HEK293 (cell line): ENCODE results near the gene ERBB2.
A peak's percentile ranks its signal among the peaks of the same experiment; 100 is the strongest.

Experiments
- EGR2 ChIP-seq: fragments of 450-650 bp; formaldehyde crosslinking; IDR thresholded peaks from 2 replicates; pipeline ENCODE4 v1.5.1; 2016; ENCODE audit warnings: low read depth, missing biosample characterization, missing genetic modification characterization
- FEZF1 ChIP-seq: fragments of 450-650 bp; formaldehyde crosslinking; IDR thresholded peaks from 2 replicates; pipeline ENCODE4 v1.5.1; 2016; ENCODE audit warnings: missing biosample characterization, missing genetic modification characterization
- KLF16 ChIP-seq: fragments of 450-650 bp; formaldehyde crosslinking; IDR thresholded peaks from 2 replicates; pipeline ENCODE4 v1.5.1; 2017; ENCODE audit warnings: missing biosample characterization, missing genetic modification characterization
- KLF17 ChIP-seq: fragments of 450-650 bp; formaldehyde crosslinking; IDR thresholded peaks from 2 replicates; pipeline ENCODE4 v1.5.1; 2016; ENCODE audit warnings: missing biosample characterization, missing genetic modification characterization
- PRDM10 ChIP-seq: fragments of 450-650 bp; formaldehyde crosslinking; IDR thresholded peaks from 2 replicates; pipeline ENCODE4 v1.5.1; 2016; ENCODE audit warnings: missing biosample characterization, missing genetic modification characterization
- SP2 ChIP-seq: fragments of 450-650 bp; formaldehyde crosslinking; IDR thresholded peaks from 2 replicates; pipeline ENCODE4 v1.5.1; 2016; ENCODE audit warnings: missing biosample characterization, missing genetic modification characterization
- SP3 ChIP-seq: fragments of 450-650 bp; formaldehyde crosslinking; IDR thresholded peaks from 2 replicates; pipeline ENCODE4 v1.5.1; 2016; ENCODE audit warnings: missing biosample characterization, missing genetic modification characterization
- TCF7L2 ChIP-seq: IDR thresholded peaks from 2 replicates; pipeline ENCODE4 v1.6.1; 2011; ENCODE audit warnings: low read depth, mild to moderate bottlenecking, inconsistent platforms, low read length, moderate library complexity, borderline replicate concordance
- ZBTB17 ChIP-seq: fragments of 450-650 bp; formaldehyde crosslinking; IDR thresholded peaks from 2 replicates; pipeline ENCODE4 v1.5.1; 2016; ENCODE audit warnings: missing biosample characterization, missing genetic modification characterization
- ZBTB20 ChIP-seq: fragments of 450-650 bp; formaldehyde crosslinking; IDR thresholded peaks from 2 replicates; pipeline ENCODE4 v1.5.1; 2016; ENCODE audit warnings: missing biosample characterization, missing genetic modification characterization
- ZBTB49 ChIP-seq: fragments of 450-650 bp; formaldehyde crosslinking; IDR thresholded peaks from 2 replicates; pipeline ENCODE4 v1.5.1; 2016; ENCODE audit warnings: missing biosample characterization, missing genetic modification characterization, low read depth
- ZFP41 ChIP-seq: fragments of 450-650 bp; formaldehyde crosslinking; IDR thresholded peaks from 2 replicates; pipeline ENCODE4 v1.5.1; 2016; ENCODE audit warnings: missing biosample characterization, missing genetic modification characterization, borderline replicate concordance
- ZIC2 ChIP-seq: fragments of 450-650 bp; formaldehyde crosslinking; IDR thresholded peaks from 2 replicates; pipeline ENCODE4 v1.5.1; 2016; ENCODE audit warnings: missing biosample characterization, missing genetic modification characterization
- ZNF16 ChIP-seq: fragments of 450-650 bp; formaldehyde crosslinking; IDR thresholded peaks from 2 replicates; pipeline ENCODE4 v1.5.1; 2016; ENCODE audit warnings: low read depth, missing biosample characterization, missing genetic modification characterization
- ZNF184 ChIP-seq: fragments of 450-650 bp; IDR thresholded peaks from 2 replicates; pipeline ENCODE4 v1.5.1; 2018; ENCODE audit warnings: missing biosample characterization, mild to moderate bottlenecking, missing genetic modification characterization
- ZNF248 ChIP-seq: fragments of 450-650 bp; formaldehyde crosslinking; IDR thresholded peaks from 2 replicates; pipeline ENCODE4 v1.5.1; 2017; ENCODE audit warnings: missing biosample characterization, missing genetic modification characterization
- ZNF280D ChIP-seq: fragments of 450-650 bp; formaldehyde crosslinking; IDR thresholded peaks from 2 replicates; pipeline ENCODE4 v1.5.1; 2016; ENCODE audit warnings: missing biosample characterization, missing genetic modification characterization
- ZNF366 ChIP-seq: fragments of 450-650 bp; formaldehyde crosslinking; conservative IDR thresholded peaks from 2 replicates; pipeline ENCODE4 v1.5.1; 2016; ENCODE audit warnings: missing biosample characterization, missing genetic modification characterization
- ZNF398 ChIP-seq: fragments of 450-650 bp; formaldehyde crosslinking; IDR thresholded peaks from 2 replicates; pipeline ENCODE4 v1.5.1; 2017; ENCODE audit warnings: missing biosample characterization, missing genetic modification characterization
- ZNF404 ChIP-seq: fragments of 450-650 bp; formaldehyde crosslinking; IDR thresholded peaks from 2 replicates; pipeline ENCODE4 v1.5.1; 2017; ENCODE audit warnings: missing biosample characterization, missing genetic modification characterization
- ZNF560 ChIP-seq: fragments of 450-650 bp; formaldehyde crosslinking; IDR thresholded peaks from 2 replicates; pipeline ENCODE4 v1.5.1; 2017; ENCODE audit warnings: missing biosample characterization, missing genetic modification characterization, borderline replicate concordance
- ZNF624 ChIP-seq: fragments of 450-650 bp; formaldehyde crosslinking; IDR thresholded peaks from 2 replicates; pipeline ENCODE4 v1.5.1; 2017; ENCODE audit warnings: missing biosample characterization, missing genetic modification characterization
- ZNF626 ChIP-seq: fragments of 450-650 bp; sonication (Bioruptor Pico); formaldehyde crosslinking; IDR thresholded peaks from 2 replicates; pipeline ENCODE4 v1.5.1; 2018; ENCODE audit warnings: missing biosample characterization, missing genetic modification characterization, inconsistent platforms
- ZNF639 ChIP-seq: fragments of 450-650 bp; formaldehyde crosslinking; IDR thresholded peaks from 2 replicates; pipeline ENCODE4 v1.5.1; 2016; ENCODE audit warnings: missing biosample characterization, missing genetic modification characterization
- ZNF707 ChIP-seq: fragments of 450-650 bp; formaldehyde crosslinking; IDR thresholded peaks from 2 replicates; pipeline ENCODE4 v1.5.1; 2016; ENCODE audit warnings: missing biosample characterization, missing genetic modification characterization
- ZNF747 ChIP-seq: fragments of 450-650 bp; formaldehyde crosslinking; IDR thresholded peaks from 2 replicates; pipeline ENCODE4 v1.5.1; 2016; ENCODE audit warnings: missing biosample characterization, missing genetic modification characterization
- ZNF776 ChIP-seq: fragments of 450-650 bp; formaldehyde crosslinking; IDR thresholded peaks from 2 replicates; pipeline ENCODE4 v1.5.0; 2017; ENCODE audit warnings: missing biosample characterization, missing genetic modification characterization, borderline replicate concordance

The ERBB2 gene

GRCh38 chr17:39652587-39653315 is 47.1 kb upstream of the ERBB2 start (continued):
- TF ChIP-seq KLF17 (tag by site-specific recombination), result no peak
- no peak for TF ChIP-seq ZNF248 (tag by site-specific recombination)
- no peak for TF ChIP-seq ZNF747 (tag by site-specific recombination)
- TF ChIP-seq ZFP41 (tag by site-specific recombination), result no peak
- no peak for TF ChIP-seq ZNF624
- TF ChIP-seq ZIC2, result peak; percentile 83
- no peak for TF ChIP-seq KLF16 (tag by site-specific recombination)
- TF ChIP-seq ZBTB49 (tag by site-specific recombination), result no peak
- TF ChIP-seq ZNF404 (tag by site-specific recombination), result no peak
- TF ChIP-seq PRDM10 (tag by site-specific recombination), result peak; percentile 9; the same call in 1 of the 2 replicates
- TF ChIP-seq TCF7L2, result no peak
- TF ChIP-seq ZNF366, result no peak
- no peak for TF ChIP-seq ZNF776 (tag by site-specific recombination)
- TF ChIP-seq ZNF707 (tag by site-specific recombination), result no peak
- no peak for TF ChIP-seq ZNF639 (tag by site-specific recombination)
- 0 out of 2 replicates have a peak, but pooled peaks have one; percentile 32 for TF ChIP-seq ZBTB20
- no peak for TF ChIP-seq ZNF280D
- no peak for TF ChIP-seq SP3
- peak; percentile 86 for TF ChIP-seq ZNF398 (tag by site-specific recombination)
- TF ChIP-seq ZNF560 (tag by site-specific recombination), result no peak
- peak; percentile 62 for TF ChIP-seq EGR2 (tag by site-specific recombination)
- no peak for TF ChIP-seq FEZF1 (tag by site-specific recombination)
- no peak for TF ChIP-seq ZNF16 (tag by site-specific recombination)
- TF ChIP-seq ZBTB17, result no peak
- no peak for TF ChIP-seq ZNF626 (tag by site-specific recombination)
- no peak for TF ChIP-seq ZNF184 (tag by site-specific recombination)
- peak; percentile 51 for TF ChIP-seq SP2 (tag by site-specific recombination)
